ENCODE data around the gene C11orf68.

GRCh38 chr11:65894034-65894591 is 24.7 kb downstream of the C11orf68 start:
- TF ChIP-seq, protein P1, sequence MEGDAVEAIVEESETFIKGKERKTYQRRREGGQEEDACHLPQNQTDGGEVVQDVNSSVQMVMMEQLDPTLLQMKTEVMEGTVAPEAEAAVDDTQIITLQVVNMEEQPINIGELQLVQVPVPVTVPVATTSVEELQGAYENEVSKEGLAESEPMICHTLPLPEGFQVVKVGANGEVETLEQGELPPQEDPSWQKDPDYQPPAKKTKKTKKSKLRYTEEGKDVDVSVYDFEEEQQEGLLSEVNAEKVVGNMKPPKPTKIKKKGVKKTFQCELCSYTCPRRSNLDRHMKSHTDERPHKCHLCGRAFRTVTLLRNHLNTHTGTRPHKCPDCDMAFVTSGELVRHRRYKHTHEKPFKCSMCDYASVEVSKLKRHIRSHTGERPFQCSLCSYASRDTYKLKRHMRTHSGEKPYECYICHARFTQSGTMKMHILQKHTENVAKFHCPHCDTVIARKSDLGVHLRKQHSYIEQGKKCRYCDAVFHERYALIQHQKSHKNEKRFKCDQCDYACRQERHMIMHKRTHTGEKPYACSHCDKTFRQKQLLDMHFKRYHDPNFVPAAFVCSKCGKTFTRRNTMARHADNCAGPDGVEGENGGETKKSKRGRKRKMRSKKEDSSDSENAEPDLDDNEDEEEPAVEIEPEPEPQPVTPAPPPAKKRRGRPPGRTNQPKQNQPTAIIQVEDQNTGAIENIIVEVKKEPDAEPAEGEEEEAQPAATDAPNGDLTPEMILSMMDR (IDR thresholded peaks at IDR 0.05 in 2 of 3, conservative IDR thresholded peaks at IDR 0.05 in 1 of 3; ENCODE audit: insufficient read depth in 2 of 3, low read depth in 1 of 3, low read length in 3 of 3), result 0 out of 6 replicates have a peak, but pooled peaks of 1 of the 3 experiments have one; percentile 12
- TF ChIP-seq POU5F1 (IDR thresholded peaks at IDR 0.05; ENCODE audit: borderline replicate concordance, low read depth, low read length, partially characterized antibody) (no peak), KAT7 (CRISPR knock-in tag; IDR thresholded peaks at IDR 0.05; ENCODE audit: borderline replicate concordance) (no peak), NUFIP1 (IDR thresholded peaks at IDR 0.05; ENCODE audit: partially characterized antibody) (no peak)
- TF ChIP-seq, protein P2, sequence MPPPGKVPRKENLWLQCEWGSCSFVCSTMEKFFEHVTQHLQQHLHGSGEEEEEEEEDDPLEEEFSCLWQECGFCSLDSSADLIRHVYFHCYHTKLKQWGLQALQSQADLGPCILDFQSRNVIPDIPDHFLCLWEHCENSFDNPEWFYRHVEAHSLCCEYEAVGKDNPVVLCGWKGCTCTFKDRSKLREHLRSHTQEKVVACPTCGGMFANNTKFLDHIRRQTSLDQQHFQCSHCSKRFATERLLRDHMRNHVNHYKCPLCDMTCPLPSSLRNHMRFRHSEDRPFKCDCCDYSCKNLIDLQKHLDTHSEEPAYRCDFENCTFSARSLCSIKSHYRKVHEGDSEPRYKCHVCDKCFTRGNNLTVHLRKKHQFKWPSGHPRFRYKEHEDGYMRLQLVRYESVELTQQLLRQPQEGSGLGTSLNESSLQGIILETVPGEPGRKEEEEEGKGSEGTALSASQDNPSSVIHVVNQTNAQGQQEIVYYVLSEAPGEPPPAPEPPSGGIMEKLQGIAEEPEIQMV (tag; conservative IDR thresholded peaks at IDR 0.05; ENCODE audit: low read depth), result no peak
